ENCODE data around the gene BMERB1.
"Not testable (repeated sequence)": the region's sequence is repeated elsewhere in the genome, so short reads cannot be mapped to it uniquely, and the experiment has no call there.

BMERB1 gene

DNA sequence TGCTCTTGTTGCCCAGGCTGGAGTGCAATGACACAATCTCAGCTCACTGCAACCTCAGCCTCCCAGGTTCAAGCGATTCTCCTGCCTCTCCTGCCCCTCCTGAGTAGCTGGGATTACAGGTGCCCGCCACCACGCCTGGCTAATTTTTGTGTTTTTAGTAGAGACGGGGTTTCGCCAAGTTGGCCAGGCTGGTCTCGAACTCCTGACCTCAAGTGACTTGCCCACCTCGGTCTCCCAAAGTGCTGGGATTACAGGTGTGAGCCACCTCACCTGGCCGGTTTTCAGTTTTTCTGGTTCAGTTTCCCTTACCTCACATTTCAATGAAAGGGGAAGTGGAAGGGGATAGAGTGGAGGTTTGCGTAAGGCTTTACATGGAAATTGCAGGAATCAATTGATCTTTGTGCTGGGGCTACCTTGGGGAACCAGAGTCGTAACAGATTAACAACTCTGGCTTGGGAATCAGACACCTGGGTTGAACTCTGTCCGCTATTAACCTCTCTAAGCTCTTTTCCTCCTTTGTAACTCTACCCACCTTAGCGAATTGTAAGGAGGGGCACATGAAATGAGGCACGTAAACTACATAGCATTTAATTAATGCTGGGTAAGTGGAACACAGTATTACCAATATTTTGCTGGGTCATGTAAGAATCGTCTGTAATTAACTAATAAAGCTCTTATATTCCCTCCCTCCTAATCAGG lies 35.6 kb upstream of the BMERB1 start:
- Histone ChIP-seq H3K27ac (no peak overlapping the region), H3K36me3 (no peaks in the 10 kb centered on the region)

DNA sequence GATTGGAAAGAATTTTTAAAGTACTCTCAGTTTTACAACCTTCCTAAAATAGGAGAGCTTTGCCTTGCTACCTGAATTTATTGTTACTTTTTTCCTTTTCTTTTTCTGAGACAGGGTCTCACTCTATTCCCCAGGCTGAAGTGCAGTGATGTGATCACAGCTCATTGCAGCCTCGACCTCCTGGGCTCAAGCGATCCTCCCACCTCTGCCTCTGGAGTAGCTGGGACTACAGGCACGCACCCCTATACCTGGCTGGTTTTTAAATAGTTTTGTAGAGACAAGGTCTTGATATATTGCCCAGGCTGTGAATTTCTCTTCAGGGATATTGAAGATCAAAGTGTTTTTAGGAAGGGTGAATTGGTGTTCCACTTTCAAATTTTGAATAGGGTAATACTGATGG lies 35.1 kb upstream of the BMERB1 start:
- Histone ChIP-seq H3K4me1 (ENCODE audit: control insufficient read depth in 1 of 2, insufficient read depth in 1 of 2, low read depth in 1 of 2, low read length in 1 of 2) (peaks cover 0 to 4% of the 10 kb centered on the region in 2 experiments), H3K27ac (no peak overlapping the region), H3K9me3 (no peaks in the 10 kb centered on the region), H3K4me3 (ENCODE audit: low read depth in 1 of 2, low read length in 1 of 2) (no peak overlapping the region), H3K27me3 (peaks cover 30% of the 10 kb centered on the region), H3K36me3 (no peaks in the 10 kb centered on the region)
- TF ChIP-seq, protein P1, sequence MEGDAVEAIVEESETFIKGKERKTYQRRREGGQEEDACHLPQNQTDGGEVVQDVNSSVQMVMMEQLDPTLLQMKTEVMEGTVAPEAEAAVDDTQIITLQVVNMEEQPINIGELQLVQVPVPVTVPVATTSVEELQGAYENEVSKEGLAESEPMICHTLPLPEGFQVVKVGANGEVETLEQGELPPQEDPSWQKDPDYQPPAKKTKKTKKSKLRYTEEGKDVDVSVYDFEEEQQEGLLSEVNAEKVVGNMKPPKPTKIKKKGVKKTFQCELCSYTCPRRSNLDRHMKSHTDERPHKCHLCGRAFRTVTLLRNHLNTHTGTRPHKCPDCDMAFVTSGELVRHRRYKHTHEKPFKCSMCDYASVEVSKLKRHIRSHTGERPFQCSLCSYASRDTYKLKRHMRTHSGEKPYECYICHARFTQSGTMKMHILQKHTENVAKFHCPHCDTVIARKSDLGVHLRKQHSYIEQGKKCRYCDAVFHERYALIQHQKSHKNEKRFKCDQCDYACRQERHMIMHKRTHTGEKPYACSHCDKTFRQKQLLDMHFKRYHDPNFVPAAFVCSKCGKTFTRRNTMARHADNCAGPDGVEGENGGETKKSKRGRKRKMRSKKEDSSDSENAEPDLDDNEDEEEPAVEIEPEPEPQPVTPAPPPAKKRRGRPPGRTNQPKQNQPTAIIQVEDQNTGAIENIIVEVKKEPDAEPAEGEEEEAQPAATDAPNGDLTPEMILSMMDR (IDR thresholded peaks at IDR 0.05): no peak

More for the DNA sequence above, 35.6 kb upstream of the BMERB1 start:
- TF ChIP-seq, protein P1 (IDR thresholded peaks at IDR 0.05): no peak
- Histone ChIP-seq H3K4me1 (ENCODE audit: control insufficient read depth in 1 of 2, insufficient read depth in 1 of 2, low read depth in 1 of 2, low read length in 1 of 2) (peaks cover 0 to 3% of the 10 kb centered on the region in 2 experiments), H3K9me3 (no peaks in the 10 kb centered on the region), H3K27me3 (peaks cover 35% of the 10 kb centered on the region), H3K4me3 (ENCODE audit: low read depth in 1 of 2, low read length in 1 of 2) (no peak overlapping the region)

DNA sequence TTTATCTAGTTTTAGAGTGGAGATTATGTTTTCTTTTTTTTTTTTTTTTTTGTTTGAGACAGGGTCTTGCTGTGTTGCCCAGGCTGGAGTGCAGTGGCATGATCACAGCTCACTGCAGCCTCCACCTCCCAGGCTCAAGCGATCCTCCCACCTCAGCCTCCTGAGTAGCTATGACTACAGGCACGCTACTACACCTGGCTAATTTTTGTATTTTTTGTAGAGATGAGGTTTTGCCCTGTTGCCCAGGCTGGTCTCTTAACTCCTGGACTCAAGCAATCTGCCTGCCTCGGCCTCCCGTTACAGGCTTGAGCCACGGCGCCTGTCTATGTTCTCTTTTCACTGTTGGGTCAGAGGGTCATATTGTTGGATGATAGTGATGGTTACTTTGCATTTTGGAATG lies 34.1 kb upstream of the BMERB1 start:
- not testable (repeated sequence) for H3K4me1 ChIP-seq (ENCODE audit: control insufficient read depth in 1 of 2, insufficient read depth in 1 of 2, low read depth in 1 of 2, low read length in 1 of 2); H3K27ac ChIP-seq; H3K9me3 ChIP-seq; H3K4me3 ChIP-seq (ENCODE audit: low read depth in 1 of 2, low read length in 1 of 2); H3K36me3 ChIP-seq
- peaks cover 23% of the 10 kb centered on the region for H3K27me3 ChIP-seq

DNA sequence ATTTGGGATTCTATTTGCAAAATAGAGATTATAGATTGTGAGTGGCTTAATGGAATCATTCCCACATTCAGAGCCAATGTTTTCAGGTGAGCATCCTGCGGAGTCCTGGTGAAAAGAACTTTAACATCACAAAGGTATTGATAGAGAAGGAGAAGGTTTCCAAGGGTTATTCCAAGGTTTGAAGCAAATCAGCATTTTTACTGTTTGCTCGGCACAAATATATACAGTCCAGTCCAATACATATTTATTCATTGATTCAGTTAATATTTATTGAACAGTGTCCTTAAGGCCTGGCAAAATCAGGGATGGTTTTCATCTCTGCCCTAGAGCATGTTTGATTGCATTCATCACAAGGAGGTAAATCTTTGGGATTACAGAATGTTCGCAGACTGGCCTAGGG lies 32.4 kb upstream of the BMERB1 start:
- TF ChIP-seq, protein P1 (IDR thresholded peaks at IDR 0.05): no peak
- H3K4me1 ChIP-seq (ENCODE audit: control insufficient read depth in 1 of 2, insufficient read depth in 1 of 2, low read depth in 1 of 2, low read length in 1 of 2): peaks cover 0 to 4% of the 10 kb centered on the region in 2 experiments
- H3K9me3 ChIP-seq: no peaks in the 10 kb centered on the region
- peaks cover 6% of the 10 kb centered on the region for H3K27me3 ChIP-seq
- H3K36me3 ChIP-seq: no peaks in the 10 kb centered on the region
- no peak overlapping the region for H3K27ac ChIP-seq
- H3K4me3 ChIP-seq (ENCODE audit: low read depth in 1 of 2, low read length in 1 of 2): no peak overlapping the region

DNA sequence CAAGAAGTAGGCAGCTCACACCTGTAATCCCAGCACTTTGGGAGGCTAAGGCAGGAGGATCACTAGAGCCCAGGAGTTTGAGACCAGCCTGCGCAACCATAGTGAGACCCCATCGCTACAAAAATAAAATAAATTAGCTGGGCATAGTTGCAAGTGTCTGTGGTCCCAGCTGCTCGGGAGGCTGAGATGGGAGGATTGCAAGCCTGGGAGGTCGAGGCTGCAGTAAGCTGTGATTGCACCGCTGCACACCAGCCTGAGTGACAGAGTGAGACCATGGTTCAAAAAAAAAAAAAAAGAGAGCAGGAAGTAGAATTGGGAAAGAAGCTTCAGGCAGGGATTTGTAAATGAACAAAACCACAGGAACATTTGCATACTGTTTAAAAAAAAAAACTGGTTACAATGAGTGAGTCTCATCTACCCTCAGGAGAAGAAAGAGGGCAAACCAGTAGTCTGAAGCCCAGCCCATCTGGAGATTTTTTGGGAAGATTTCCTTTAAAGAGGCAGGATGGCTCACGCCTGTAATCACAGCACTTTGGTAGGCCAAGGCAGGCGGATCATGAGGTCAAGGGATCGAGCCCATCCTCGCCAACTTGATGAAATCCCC lies 30.9 kb upstream of the BMERB1 start:
- H3K27ac ChIP-seq: no peak overlapping the region
- no peaks in the 10 kb centered on the region for H3K9me3 ChIP-seq
- no peaks in the 10 kb centered on the region for H3K27me3 ChIP-seq
- H3K4me1 ChIP-seq (ENCODE audit: control insufficient read depth in 1 of 2, insufficient read depth in 1 of 2, low read depth in 1 of 2, low read length in 1 of 2): peaks cover 0 to 4% of the 10 kb centered on the region in 2 experiments
- H3K36me3 ChIP-seq: no peaks in the 10 kb centered on the region
- no peak overlapping the region for H3K4me3 ChIP-seq (ENCODE audit: low read depth in 1 of 2, low read length in 1 of 2)
- TF ChIP-seq, protein P1 (IDR thresholded peaks at IDR 0.05): no peak

DNA sequence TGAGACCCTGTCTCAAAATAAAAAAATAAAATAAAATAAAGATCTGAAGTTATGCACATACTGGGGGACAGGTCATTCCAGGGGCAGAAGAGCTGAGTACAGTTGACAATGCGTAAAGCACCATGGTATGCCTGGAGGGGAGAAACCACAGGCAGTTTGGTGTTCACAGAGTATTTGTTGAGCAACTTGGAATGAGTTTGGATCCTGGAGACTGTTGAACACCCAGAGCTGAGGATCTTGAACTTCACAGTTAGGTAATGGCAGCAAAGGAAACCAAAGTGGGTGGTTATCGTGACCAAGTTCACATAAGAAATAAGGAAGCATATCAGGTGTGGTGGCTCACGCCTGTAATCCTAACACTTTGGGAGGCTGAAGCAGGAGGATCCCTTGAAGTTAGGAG lies 30.3 kb upstream of the BMERB1 start:
- H3K27ac ChIP-seq, H3K36me3 ChIP-seq, H3K27me3 ChIP-seq: not testable (repeated sequence)

More for the DNA sequence above, 30.3 kb upstream of the BMERB1 start:
- H3K9me3 ChIP-seq; H3K4me1 ChIP-seq (ENCODE audit: control insufficient read depth in 1 of 2, insufficient read depth in 1 of 2, low read depth in 1 of 2, low read length in 1 of 2); H3K4me3 ChIP-seq (ENCODE audit: low read depth in 1 of 2, low read length in 1 of 2): not testable (repeated sequence)
